ENCODE results near the gene ZFPM1.

GRCh38 chr16:88476203-88476602 lies 23.1 kb downstream of the ZFPM1 start:
- TF ChIP-seq CTCF (IDR thresholded peaks at IDR 0.05) (no peak), TAF1 (IDR thresholded peaks at IDR 0.05; ENCODE audit: borderline replicate concordance, low read depth, low read length) (no peak), FOXM1 (IDR thresholded peaks at IDR 0.05; ENCODE audit: low read depth) (no peak), REST (IDR thresholded peaks at IDR 0.05; ENCODE audit: low read depth, low read length) (no peak), PBX3 (IDR thresholded peaks at IDR 0.05) (no peak), POLR2AphosphoS5 (IDR thresholded peaks at IDR 0.05; ENCODE audit: low read depth, low read length) (no peak), GABPA (IDR thresholded peaks at IDR 0.05; ENCODE audit: low read depth) (no peak), RFX5 (IDR thresholded peaks at IDR 0.05; ENCODE audit: low read length) (no peak)

Measured in SK-N-SH (cell line).